SU-DHL-6 (cell line): ENCODE measurements around the gene TOMT.
"Not testable (repeated sequence)": the region's sequence is repeated elsewhere in the genome, so short reads cannot be mapped to it uniquely, and the experiment has no call there.

Experiments used
- EZH2phosphoT487 ChIP-seq: fragments of 200-600 bp; sonication (generic), shearing (Covaris generic); conservative IDR thresholded peaks from 2 replicates; pipeline ENCODE4 v1.6.1; 2018; ENCODE audit warnings: mild to moderate bottlenecking, antibody characterized with exemption, low read length, moderate library complexity, mixed read lengths
- TF ChIP-seq, protein P1 (sequence below): fragments of 200-600 bp; sonication (generic); IDR thresholded peaks from one replicate; pipeline ENCODE4 v1.5.1; 2017; ENCODE audit warnings: antibody characterized with exemption, mild to moderate bottlenecking, low read length, moderate library complexity; ENCODE audit not compliant: insufficient read depth, poor library complexity, severe bottlenecking

DNA sequence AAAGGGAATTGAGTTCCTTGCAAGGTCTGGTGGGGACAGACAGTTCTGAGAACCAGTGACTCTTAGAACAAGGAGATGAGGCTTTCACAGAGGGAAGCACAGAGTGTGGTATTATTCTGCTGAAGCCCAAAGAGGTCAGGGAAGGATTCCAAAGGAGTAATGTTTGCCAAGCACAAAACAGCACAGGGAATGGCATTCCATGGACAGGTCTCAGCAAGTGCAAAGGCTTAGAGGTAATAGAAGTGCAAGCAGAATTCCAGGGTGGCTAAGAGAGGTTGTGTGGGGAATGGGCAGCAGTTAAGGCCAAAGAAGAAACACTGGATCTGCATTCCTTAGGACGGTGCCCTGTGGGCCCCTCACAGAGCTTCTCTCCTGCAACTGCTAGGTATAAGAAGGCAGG is 36.4 kb downstream of the TOMT start:
- TF ChIP-seq, protein P1, sequence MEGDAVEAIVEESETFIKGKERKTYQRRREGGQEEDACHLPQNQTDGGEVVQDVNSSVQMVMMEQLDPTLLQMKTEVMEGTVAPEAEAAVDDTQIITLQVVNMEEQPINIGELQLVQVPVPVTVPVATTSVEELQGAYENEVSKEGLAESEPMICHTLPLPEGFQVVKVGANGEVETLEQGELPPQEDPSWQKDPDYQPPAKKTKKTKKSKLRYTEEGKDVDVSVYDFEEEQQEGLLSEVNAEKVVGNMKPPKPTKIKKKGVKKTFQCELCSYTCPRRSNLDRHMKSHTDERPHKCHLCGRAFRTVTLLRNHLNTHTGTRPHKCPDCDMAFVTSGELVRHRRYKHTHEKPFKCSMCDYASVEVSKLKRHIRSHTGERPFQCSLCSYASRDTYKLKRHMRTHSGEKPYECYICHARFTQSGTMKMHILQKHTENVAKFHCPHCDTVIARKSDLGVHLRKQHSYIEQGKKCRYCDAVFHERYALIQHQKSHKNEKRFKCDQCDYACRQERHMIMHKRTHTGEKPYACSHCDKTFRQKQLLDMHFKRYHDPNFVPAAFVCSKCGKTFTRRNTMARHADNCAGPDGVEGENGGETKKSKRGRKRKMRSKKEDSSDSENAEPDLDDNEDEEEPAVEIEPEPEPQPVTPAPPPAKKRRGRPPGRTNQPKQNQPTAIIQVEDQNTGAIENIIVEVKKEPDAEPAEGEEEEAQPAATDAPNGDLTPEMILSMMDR = not testable (repeated sequence)
- not testable (repeated sequence) for TF ChIP-seq EZH2phosphoT487
